Ishikawa (cell line): ENCODE data around the gene AFG1L.

Experiments
- CEBPB ChIP-seq: IDR thresholded peaks from 2 replicates; pipeline ENCODE4 v1.6.1; 2012
- CREB1 ChIP-seq: IDR thresholded peaks from 2 replicates; pipeline ENCODE4 v1.6.1; 2012; ENCODE audit warnings: low read depth
- EGR1 ChIP-seq: IDR thresholded peaks from 2 replicates; pipeline ENCODE4 v1.6.1; 2012
- EP300 ChIP-seq: IDR thresholded peaks from 2 replicates; pipeline ENCODE4 v1.6.1; 2012; ENCODE audit warnings: borderline replicate concordance
- FOXM1 ChIP-seq: IDR thresholded peaks from 2 replicates; pipeline ENCODE4 v1.6.1; 2012; ENCODE audit warnings: low read depth, borderline replicate concordance
- MAX ChIP-seq: IDR thresholded peaks from 2 replicates; pipeline ENCODE4 v1.6.1; 2012
- NFIC ChIP-seq: IDR thresholded peaks from 2 replicates; pipeline ENCODE4 v1.6.1; 2012
- RAD21 ChIP-seq: IDR thresholded peaks from 2 replicates; pipeline ENCODE4 v1.6.1; 2012; ENCODE audit warnings: low read depth
- REST ChIP-seq: IDR thresholded peaks from 2 replicates; pipeline ENCODE4 v1.6.1; 2012; ENCODE audit warnings: low read depth, mild to moderate bottlenecking
- TAF1 ChIP-seq: IDR thresholded peaks from 2 replicates; pipeline ENCODE4 v1.6.1; 2012; ENCODE audit warnings: low read depth, mild to moderate bottlenecking
- TCF12 ChIP-seq: IDR thresholded peaks from 2 replicates; pipeline ENCODE4 v1.6.1; 2012; ENCODE audit warnings: low read depth
- TEAD4 ChIP-seq: IDR thresholded peaks from 2 replicates; pipeline ENCODE4 v1.6.1; 2012
- USF1 ChIP-seq: IDR thresholded peaks from 2 replicates; pipeline ENCODE4 v1.6.1; 2012
- YY1 ChIP-seq: IDR thresholded peaks from 2 replicates; pipeline ENCODE4 v1.6.1; 2012; ENCODE audit warnings: low read depth
- ZBTB7A ChIP-seq: IDR thresholded peaks from 2 replicates; pipeline ENCODE4 v1.6.1; 2012; ENCODE audit warnings: low read depth

AFG1L gene

GRCh38 chr6:108294727-108295625 is at the start of gene AFG1L:
TSS of gene AFG1L (plus strand) at chr6:108295054. CDS start at chr6:108295080, 26 bp downstream.
- 0 out of 2 replicates have a peak, but pooled peaks have one; percentile 1 for TF ChIP-seq CEBPB
- no peak for TF ChIP-seq TEAD4
- TF ChIP-seq FOXM1 = no peak
- no peak for TF ChIP-seq RAD21
- peak; percentile 64 for TF ChIP-seq USF1
- no peak; the same call in 1 of the 2 replicates for TF ChIP-seq ZBTB7A
- TF ChIP-seq MAX = peak; percentile 87
- TF ChIP-seq EP300 = no peak
- no peak for TF ChIP-seq CREB1
- TF ChIP-seq EGR1 = no peak
- TF ChIP-seq NFIC = peak; percentile 78
- TF ChIP-seq TAF1 = peak; percentile 77; the same call in 1 of the 2 replicates
- TF ChIP-seq YY1 = peak; percentile 93
- peak; percentile 60; the same call in 1 of the 2 replicates for TF ChIP-seq TCF12
- TF ChIP-seq REST = no peak

- no peak for TF ChIP-seq TAF1
- no peak for TF ChIP-seq FOXM1
- no peak for TF ChIP-seq EGR1
- no peak for TF ChIP-seq TEAD4
- no peak for TF ChIP-seq CREB1
- TF ChIP-seq USF1 = no peak
- TF ChIP-seq YY1 = no peak
- no peak for TF ChIP-seq TCF12
- no peak for TF ChIP-seq EP300
- TF ChIP-seq RAD21 = no peak
- no peak for TF ChIP-seq REST
- TF ChIP-seq CEBPB = no peak
- no peak for TF ChIP-seq NFIC
- TF ChIP-seq ZBTB7A = no peak
- no peak for TF ChIP-seq MAX
These were observed 46.8 kb upstream of the AFG1L start for GRCh38 chr6:108247965-108248536.

- TF ChIP-seq EGR1 (no peak), RAD21 (no peak), NFIC (no peak), ZBTB7A (no peak), USF1 (no peak), TEAD4 (no peak), CREB1 (no peak)
These were observed 44.5 kb upstream of the AFG1L start for GRCh38 chr6:108250240-108250866.

GRCh38 chr6:108251252-108251651 is 43.6 kb upstream of the AFG1L start:
- TF ChIP-seq NFIC (no peak), EP300 (no peak), FOXM1 (no peak), REST (no peak), MAX (no peak), CEBPB (no peak)
